DMS153 treated with DMSO at 0.1 percent for 48 hours (cell line): ENCODE measurements around the gene PCSK5.

ENCODE experiments used
- DNase-seq: peaks from one replicate; lab custom pipeline; 2025; ENCODE audit not compliant: unreplicated experiment; lab: John Stamatoyannopoulos, UW

Gene PCSK5

DNA sequence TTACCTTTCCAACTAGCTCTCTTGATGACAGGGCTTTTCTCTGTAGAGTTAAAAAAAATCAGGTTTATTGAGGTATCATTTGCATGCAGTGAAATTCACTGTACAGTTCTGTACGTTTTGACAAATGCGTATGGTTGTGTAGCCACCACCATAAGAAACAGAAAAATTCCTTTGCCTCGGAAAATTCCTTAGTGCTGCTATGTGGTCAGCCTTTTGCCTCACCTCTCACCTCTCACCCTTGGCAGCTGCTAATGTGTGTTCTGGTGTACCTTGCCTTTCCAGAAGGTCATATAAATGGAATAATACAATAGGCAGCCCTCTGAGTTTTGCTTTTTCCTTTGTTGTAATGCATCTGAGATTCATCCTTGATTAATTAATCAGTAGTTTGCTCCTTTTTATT lies 28.4 kb downstream of the PCSK5 start:
- no peak for DNase-seq

GRCh38 chr9:75921391-75922127 lies 31.1 kb downstream of the PCSK5 start:
- no peak for DNase-seq

- DNase-seq: no peak
Observed at GRCh38 chr9:75926385-75926784, 35.9 kb downstream of the PCSK5 start.

- DNase-seq: no peak
Observed at GRCh38 chr9:75927356-75927755, 36.9 kb downstream of the PCSK5 start.

DNA sequence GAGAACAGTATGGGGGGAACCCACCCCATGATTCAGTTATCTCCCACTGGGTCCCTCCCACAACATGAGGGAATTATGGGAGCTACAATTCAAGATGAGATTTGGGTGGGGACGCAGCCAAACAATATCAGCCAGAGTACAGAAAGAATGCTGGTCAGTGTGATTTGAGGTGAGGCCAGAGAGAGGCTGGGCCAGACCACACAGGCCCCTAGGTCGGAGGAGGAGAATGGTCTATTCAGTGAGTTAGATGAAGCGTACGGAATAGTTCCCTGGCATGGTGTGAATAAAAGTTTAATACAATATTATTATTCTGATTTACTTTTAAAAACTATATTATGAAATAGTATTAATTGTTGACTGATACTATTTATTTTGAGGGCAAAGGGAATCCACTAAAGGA lies 39.7 kb downstream of the PCSK5 start:
- DNase-seq: no peak

GRCh38 chr9:75930730-75931321 lies 40.4 kb downstream of the PCSK5 start:
- DNase-seq: no peak

DNA sequence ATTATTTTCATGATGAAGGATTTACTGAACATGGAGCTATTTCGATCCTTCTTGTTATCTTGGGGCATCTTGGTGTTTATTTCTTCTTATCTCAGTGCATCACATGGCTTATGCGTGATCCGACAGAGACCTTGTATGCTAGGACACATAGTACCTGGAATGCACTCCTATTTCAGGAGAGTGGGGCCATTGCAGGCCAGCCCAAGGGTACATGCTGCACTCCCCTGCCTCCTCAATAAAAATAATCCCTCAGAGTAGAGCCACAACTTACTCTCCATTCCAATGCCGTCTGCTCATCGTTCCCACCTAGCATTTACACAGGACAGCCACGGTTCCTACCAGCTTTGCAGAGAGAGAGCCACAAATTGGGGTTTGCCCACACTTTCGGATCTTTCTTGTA lies 43.5 kb downstream of the PCSK5 start:
- no peak for DNase-seq

- no peak for DNase-seq
Observed at GRCh38 chr9:75935591-75935990, 45.1 kb downstream of the PCSK5 start.

DNA sequence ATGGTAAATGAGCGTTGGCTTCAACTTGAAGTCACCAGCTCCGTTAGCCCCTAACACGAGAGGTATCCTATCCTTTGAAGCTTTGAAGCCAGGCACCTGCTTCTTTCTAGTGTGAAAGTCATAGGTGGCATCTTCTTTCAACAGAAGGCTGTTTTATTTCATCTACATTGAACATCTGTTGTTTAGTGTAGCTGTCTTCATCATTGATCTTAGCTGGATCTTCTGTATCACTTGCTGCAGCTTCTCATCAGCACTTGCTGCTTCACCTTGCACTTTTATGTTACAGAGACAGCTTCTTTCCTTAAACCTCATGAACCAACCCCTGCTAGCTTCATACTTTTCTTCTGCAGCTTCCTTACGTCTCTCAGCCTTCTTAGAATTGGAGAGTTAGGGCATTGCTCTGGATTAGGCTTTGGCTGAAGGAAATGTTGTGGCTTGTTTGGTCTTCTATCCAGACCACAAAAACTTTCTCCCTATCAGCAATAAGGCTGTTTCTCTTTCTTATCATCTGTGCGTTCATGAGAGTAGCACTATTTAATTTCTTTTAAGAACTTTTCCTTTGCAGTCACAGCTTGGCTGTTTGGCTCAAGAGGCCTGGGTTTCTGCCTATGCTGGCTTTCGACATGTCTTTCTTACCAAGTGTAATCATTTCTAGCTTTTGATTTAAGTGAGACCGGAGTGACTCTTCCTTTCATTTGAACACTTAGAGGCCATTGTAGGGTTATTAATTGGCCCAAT lies 47.2 kb downstream of the PCSK5 start:
- DNase-seq: no peak

DNA sequence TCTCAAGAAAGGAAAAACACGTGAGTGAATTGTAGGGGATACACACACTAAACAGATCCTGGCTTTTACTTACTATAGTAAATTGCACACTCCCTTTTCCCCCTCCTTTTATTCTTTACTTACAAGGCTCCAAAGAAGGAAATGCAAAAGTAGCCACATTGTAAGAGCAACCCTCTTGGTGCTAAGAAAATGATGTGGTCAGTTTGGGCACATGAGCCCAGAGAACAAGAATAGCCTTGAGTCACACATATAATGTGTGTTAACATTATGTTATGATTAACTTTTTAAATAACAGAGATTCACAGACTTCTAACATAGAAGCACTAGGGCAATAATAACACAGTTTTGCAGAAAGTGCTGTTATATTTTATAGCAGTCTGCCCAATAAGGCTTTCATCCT lies 48.5 kb downstream of the PCSK5 start:
- no peak for DNase-seq

GRCh38 chr9:75939536-75940111 lies 49.2 kb downstream of the PCSK5 start:
- DNase-seq: no peak

- DNase-seq: no peak
Observed at GRCh38 chr9:75941066-75941465, 50.6 kb downstream of the PCSK5 start.

GRCh38 chr9:75941577-75942311 lies 51.3 kb downstream of the PCSK5 start:
- no peak for DNase-seq

DNA sequence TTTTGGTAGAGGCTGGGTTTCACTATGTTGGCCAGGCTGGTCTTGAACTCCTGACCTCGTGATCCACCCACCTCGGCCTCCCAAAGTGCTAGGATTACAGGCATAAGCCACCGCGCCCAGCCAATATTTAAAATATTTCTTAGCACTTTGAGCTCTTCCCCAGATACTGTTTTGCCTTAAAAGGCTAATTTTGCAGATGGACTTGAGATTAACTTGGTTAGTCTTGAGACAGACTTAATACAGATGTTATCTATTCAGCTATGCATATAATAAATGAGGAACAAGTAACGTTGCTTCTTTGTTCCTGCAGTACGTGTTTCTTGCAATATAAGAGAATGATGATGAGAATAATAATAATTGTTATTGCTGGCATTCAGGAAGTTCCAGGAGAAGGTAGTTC lies 56.3 kb downstream of the PCSK5 start:
- no peak for DNase-seq

DNA sequence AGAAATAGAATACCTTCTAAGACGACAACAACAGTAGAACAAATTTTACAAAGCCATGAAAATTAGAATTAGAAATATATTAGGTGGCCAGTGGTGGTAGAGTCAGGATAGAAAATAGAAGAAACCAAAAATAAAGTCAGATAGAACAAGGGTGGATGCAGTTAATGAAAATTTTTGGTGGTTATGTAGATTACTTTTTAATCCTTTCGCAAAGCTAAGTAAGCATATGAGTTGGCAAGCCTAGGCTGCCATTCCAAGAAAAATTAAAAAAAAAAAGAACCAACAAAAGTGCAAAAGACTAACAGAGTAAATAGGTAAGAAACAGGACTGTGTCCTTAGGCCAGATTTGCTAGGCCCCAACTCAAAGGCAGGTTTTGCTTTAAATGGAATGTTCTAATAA lies 56.8 kb downstream of the PCSK5 start:
- no peak for DNase-seq

DNA sequence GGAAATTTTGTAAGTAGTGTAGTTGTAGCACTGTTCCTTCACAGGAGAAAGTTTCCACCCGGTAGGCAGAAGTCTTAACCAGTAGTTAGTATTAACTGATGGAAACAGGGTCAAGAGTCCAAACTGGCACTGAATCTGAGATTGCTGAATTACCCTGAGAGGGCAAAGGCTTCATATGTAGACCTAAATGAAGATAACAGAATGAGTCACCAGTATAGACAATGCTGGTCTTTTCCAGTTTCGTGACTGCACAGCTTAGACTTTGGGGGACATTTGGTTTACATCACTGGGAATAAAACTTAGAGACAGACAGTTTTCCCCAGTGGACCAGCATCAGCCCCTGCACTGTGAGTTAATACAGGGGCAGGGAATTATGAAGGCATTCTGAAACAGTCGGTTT lies 60.5 kb downstream of the PCSK5 start:
- no peak for DNase-seq

DNA sequence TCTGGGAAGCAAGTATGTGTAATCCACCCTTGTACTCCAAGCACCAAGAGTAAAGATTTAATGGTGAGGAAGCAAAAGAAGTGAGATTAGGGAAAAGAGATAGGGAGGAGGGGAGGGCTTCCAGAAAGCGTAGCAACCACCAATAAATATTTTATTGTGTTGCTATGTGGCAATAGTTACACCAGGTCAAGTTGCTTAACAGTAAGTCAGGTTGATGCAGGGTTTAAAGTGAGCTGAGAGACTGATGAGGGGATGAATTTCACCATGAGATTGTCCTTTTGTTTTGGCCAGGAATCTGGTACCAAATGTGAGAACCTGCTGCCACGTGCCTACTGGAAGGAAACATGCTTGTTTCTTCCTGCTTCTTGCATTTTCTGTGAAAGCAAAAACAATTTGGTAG lies 62.7 kb downstream of the PCSK5 start:
- no peak for DNase-seq

DNA sequence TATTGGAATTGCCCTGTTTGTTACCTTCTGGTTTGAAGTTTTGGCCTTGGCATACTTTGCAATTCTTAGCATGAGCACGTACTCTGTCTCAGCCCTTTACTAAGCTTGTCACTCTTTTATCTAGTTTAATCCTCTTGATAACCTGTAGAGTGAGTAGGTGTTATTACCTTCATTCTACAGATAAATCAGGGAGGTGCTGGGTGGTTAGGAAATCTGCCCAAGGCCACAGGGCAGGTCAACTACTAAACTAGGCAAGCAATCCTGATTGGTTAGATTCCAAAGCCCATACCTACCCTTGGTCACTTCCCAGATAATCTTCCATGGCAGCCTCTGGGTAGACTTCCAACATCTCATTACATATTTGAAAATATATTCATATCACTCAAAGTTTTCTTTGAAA lies 65.7 kb downstream of the PCSK5 start:
- no peak for DNase-seq

- no peak for DNase-seq
Observed at GRCh38 chr9:75957116-75957515, 66.6 kb downstream of the PCSK5 start.

DNA sequence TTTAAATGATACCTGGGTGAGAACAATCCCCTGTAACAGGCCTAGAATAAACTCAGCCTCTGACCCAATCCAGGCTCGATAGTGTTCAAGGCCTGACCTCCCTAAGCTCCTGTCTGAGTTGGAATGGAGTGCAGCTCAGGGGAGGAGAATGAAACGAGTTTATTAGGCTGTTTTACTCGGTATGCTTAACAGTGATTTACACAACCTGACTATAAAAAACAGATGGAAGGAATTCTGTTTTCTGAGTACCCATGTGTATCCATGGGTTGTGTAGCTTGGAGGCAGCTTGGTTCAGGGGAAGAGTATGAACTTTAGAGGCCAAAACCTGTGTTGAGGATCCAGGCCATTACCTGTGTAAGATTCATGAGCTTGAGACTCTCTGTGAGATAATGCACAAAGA lies 67.8 kb downstream of the PCSK5 start:
- DNase-seq: no peak

DNA sequence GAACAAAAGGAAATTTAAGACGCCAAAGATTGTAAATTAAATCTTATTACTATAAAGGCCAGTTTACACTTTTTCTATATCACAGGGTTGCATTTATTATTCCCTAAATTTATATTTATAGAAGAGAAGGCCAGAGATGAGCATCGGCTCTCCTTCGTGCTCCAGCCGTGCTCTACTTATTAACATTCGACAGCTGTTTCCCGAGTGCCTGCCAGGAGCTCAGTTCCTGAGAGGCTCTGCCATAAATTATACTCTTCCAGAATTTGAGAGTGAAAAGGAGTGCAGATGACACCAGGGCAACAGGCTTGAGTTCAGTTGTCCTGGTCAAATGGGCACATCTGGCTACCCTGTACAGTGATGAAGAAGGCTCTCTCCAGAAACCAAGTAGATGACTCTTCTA lies 70.1 kb downstream of the PCSK5 start:
- no peak for DNase-seq
